HG02973 (cell line): ENCODE results near the gene PSD4.

Experiments used
- ATAC-seq: cut with Tn5 transposase; IDR thresholded peaks from one replicate; pipeline ENCODE4 v1.9.1; 2021; ENCODE audit warnings: moderate library complexity; ENCODE audit not compliant: unreplicated experiment

Gene PSD4

GRCh38 chr2:113173542-113174375 is at the start of gene PSD4:
PSD4 (plus strand) TSS chr2:113173971; CDS start chr2:113182457, 8,486 bp downstream.
- peak; percentile 74 for ATAC-seq

- no peak for ATAC-seq
Measured at GRCh38 chr2:113124181-113124961, 49.4 kb upstream of the PSD4 start.

GRCh38 chr2:113124984-113125855 is 48.6 kb upstream of the PSD4 start:
- ATAC-seq, result no peak

GRCh38 chr2:113126845-113127645 is 46.7 kb upstream of the PSD4 start, which contains the start of gene IL1RN:
IL1RN (plus strand) TSS chr2:113127598; CDS start chr2:113127625, 27 bp downstream.
- no peak for ATAC-seq

GRCh38 chr2:113127646-113128570 is 45.9 kb upstream of the PSD4 start:
- ATAC-seq, result no peak

- no peak for ATAC-seq
Measured at GRCh38 chr2:113129519-113130078, 44.2 kb upstream of the PSD4 start.

- no peak for ATAC-seq
Measured at GRCh38 chr2:113131352-113132185, 42.2 kb upstream of the PSD4 start.

GRCh38 chr2:113132414-113133021 is 41.3 kb upstream of the PSD4 start:
- no peak for ATAC-seq

GRCh38 chr2:113133704-113134598 is 39.8 kb upstream of the PSD4 start:
- no peak for ATAC-seq

- no peak for ATAC-seq
Measured at GRCh38 chr2:113134717-113135116, 39.1 kb upstream of the PSD4 start.

- ATAC-seq, result no peak
Measured at GRCh38 chr2:113135317-113135716, 38.5 kb upstream of the PSD4 start.

- no peak for ATAC-seq
Measured at GRCh38 chr2:113136828-113137775, 36.7 kb upstream of the PSD4 start.

- no peak for ATAC-seq
Measured at GRCh38 chr2:113137827-113138226, 35.9 kb upstream of the PSD4 start.

GRCh38 chr2:113138428-113139322 is 35.1 kb upstream of the PSD4 start:
- no peak for ATAC-seq
